IPS-18a (cell line): ENCODE data around the gene KCNQ1.

Experiments used
- H3K27ac ChIP-seq: one replicate; pipeline ENCODE4 v1.5.1; 2013; ENCODE audit warnings: low read length
- H3K27me3 ChIP-seq: one replicate; pipeline ENCODE4 v1.6.1; 2013; ENCODE audit warnings: mild to moderate bottlenecking, low read length; ENCODE audit not compliant: control insufficient read depth, insufficient read depth
- H3K36me3 ChIP-seq: one replicate; pipeline ENCODE4 v1.6.1; 2013; ENCODE audit warnings: low read depth, low read length; ENCODE audit not compliant: control insufficient read depth
- H3K4me1 ChIP-seq: one replicate; pipeline ENCODE4 v1.6.1; 2013; ENCODE audit warnings: low read depth, low read length; ENCODE audit not compliant: control insufficient read depth
- H3K4me3 ChIP-seq: one replicate; pipeline ENCODE4 v1.5.1; 2013; ENCODE audit warnings: low read length
- H3K9ac ChIP-seq: one replicate; pipeline ENCODE4 v1.6.1; 2013; ENCODE audit warnings: mild to moderate bottlenecking, low read length, moderate library complexity
- H3K9me3 ChIP-seq: one replicate; pipeline ENCODE4 v1.6.1; 2013; ENCODE audit warnings: low read depth, low read length; ENCODE audit not compliant: control insufficient read depth

KCNQ1 gene

GRCh38 chr11:2421226-2421994 lies 23.4 kb upstream of the KCNQ1 start:
- Histone ChIP-seq H3K4me3 (no peak overlapping the region), H3K36me3 (no peaks in the 10 kb centered on the region), H3K27me3 (no peaks in the 10 kb centered on the region), H3K27ac (no peak overlapping the region), H3K4me1 (no peaks in the 10 kb centered on the region), H3K9me3 (no peaks in the 10 kb centered on the region), H3K9ac (no peak overlapping the region)

- no peaks in the 10 kb centered on the region for H3K36me3 ChIP-seq
- no peak overlapping the region for H3K27ac ChIP-seq
- no peak overlapping the region for H3K4me3 ChIP-seq
- H3K4me1 ChIP-seq = no peaks in the 10 kb centered on the region
- no peaks in the 10 kb centered on the region for H3K27me3 ChIP-seq
- H3K9ac ChIP-seq = no peak overlapping the region
- H3K9me3 ChIP-seq = no peaks in the 10 kb centered on the region
Measured at GRCh38 chr11:2421996-2422395, 22.8 kb upstream of the KCNQ1 start.

- Histone ChIP-seq H3K9ac (no peak overlapping the region), H3K9me3 (no peaks in the 10 kb centered on the region), H3K4me1 (no peaks in the 10 kb centered on the region), H3K27ac (no peak overlapping the region), H3K36me3 (no peaks in the 10 kb centered on the region), H3K27me3 (no peaks in the 10 kb centered on the region), H3K4me3 (no peak overlapping the region)
Measured at GRCh38 chr11:2422461-2423156, 22.2 kb upstream of the KCNQ1 start.

- H3K9ac ChIP-seq = no peak overlapping the region
- no peaks in the 10 kb centered on the region for H3K36me3 ChIP-seq
- H3K4me3 ChIP-seq = no peak overlapping the region
- no peak overlapping the region for H3K27ac ChIP-seq
- no peaks in the 10 kb centered on the region for H3K27me3 ChIP-seq
- no peaks in the 10 kb centered on the region for H3K4me1 ChIP-seq
- no peaks in the 10 kb centered on the region for H3K9me3 ChIP-seq
Measured at GRCh38 chr11:2423157-2424025, 21.4 kb upstream of the KCNQ1 start.

- Histone ChIP-seq H3K9me3 (no peaks in the 10 kb centered on the region), H3K4me3 (no peak overlapping the region), H3K4me1 (no peaks in the 10 kb centered on the region), H3K9ac (no peak overlapping the region), H3K27ac (no peak overlapping the region), H3K36me3 (no peaks in the 10 kb centered on the region), H3K27me3 (no peaks in the 10 kb centered on the region)
Measured at GRCh38 chr11:2424811-2425495, 19.9 kb upstream of the KCNQ1 start.

- no peaks in the 10 kb centered on the region for H3K36me3 ChIP-seq
- no peaks in the 10 kb centered on the region for H3K4me1 ChIP-seq
- H3K27me3 ChIP-seq = no peaks in the 10 kb centered on the region
- no peak overlapping the region for H3K9ac ChIP-seq
- H3K4me3 ChIP-seq = no peak overlapping the region
- no peak overlapping the region for H3K27ac ChIP-seq
- no peaks in the 10 kb centered on the region for H3K9me3 ChIP-seq
Measured at GRCh38 chr11:2425506-2425905, 19.3 kb upstream of the KCNQ1 start.

- no peak overlapping the region for H3K27ac ChIP-seq
- no peak overlapping the region for H3K9ac ChIP-seq
- H3K27me3 ChIP-seq = no peaks in the 10 kb centered on the region
- H3K4me3 ChIP-seq = no peak overlapping the region
- H3K9me3 ChIP-seq = no peaks in the 10 kb centered on the region
- no peaks in the 10 kb centered on the region for H3K4me1 ChIP-seq
- no peaks in the 10 kb centered on the region for H3K36me3 ChIP-seq
Measured at GRCh38 chr11:2426221-2426620, 18.6 kb upstream of the KCNQ1 start.

GRCh38 chr11:2426826-2427521 lies 17.8 kb upstream of the KCNQ1 start:
- no peak overlapping the region for H3K9ac ChIP-seq
- no peak overlapping the region for H3K4me3 ChIP-seq
- H3K27me3 ChIP-seq = no peaks in the 10 kb centered on the region

GRCh38 chr11:2427721-2428321 lies 17.0 kb upstream of the KCNQ1 start:
- H3K27me3 ChIP-seq = no peaks in the 10 kb centered on the region
- no peaks in the 10 kb centered on the region for H3K9me3 ChIP-seq
- H3K27ac ChIP-seq = no peak overlapping the region
- H3K4me3 ChIP-seq = no peak overlapping the region
- no peak overlapping the region for H3K9ac ChIP-seq
- no peaks in the 10 kb centered on the region for H3K4me1 ChIP-seq
- no peaks in the 10 kb centered on the region for H3K36me3 ChIP-seq

More at GRCh38 chr11:2426826-2427521, 17.8 kb upstream of the KCNQ1 start:
- Histone ChIP-seq H3K9me3 (no peaks in the 10 kb centered on the region), H3K36me3 (no peaks in the 10 kb centered on the region), H3K27ac (no peak overlapping the region), H3K4me1 (no peaks in the 10 kb centered on the region)

GRCh38 chr11:2428322-2428795 lies 16.4 kb upstream of the KCNQ1 start:
- no peak overlapping the region for H3K4me3 ChIP-seq
- H3K27ac ChIP-seq = no peak overlapping the region
- no peak overlapping the region for H3K9ac ChIP-seq
- no peaks in the 10 kb centered on the region for H3K27me3 ChIP-seq
- no peaks in the 10 kb centered on the region for H3K9me3 ChIP-seq
- H3K36me3 ChIP-seq = no peaks in the 10 kb centered on the region
- no peaks in the 10 kb centered on the region for H3K4me1 ChIP-seq
